HG02642 (cell line): ENCODE results near the gene C1orf226.
"Not testable (repeated sequence)": the region's sequence is repeated elsewhere in the genome, so short reads cannot be mapped to it uniquely, and the experiment has no call there.

Source experiments
- ATAC-seq: cut with Tn5 transposase; IDR thresholded peaks from one replicate; pipeline ENCODE4 v1.9.1; 2021; ENCODE audit warnings: mild to moderate bottlenecking; ENCODE audit not compliant: unreplicated experiment, poor library complexity

Gene C1orf226

DNA sequence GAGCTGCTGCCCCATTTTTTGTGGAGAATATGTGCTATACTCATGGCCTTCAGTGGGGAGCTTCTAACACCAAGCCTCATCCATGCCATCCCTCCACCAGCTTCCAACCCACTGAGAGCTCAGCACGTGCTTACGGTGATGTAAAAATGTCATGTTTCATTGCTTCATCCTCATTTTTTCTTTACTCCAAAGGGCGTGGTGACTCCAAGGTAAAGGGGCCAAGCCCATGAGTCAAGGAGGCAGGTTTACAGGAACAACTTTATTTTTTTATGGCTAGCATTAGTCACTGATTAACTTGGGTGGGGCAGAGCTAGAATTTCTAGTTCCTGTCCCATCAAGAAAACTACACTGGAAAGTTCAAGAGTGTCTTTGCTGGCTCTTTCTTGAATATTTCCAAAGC lies at the start of gene C1orf226:
Gene C1orf226 (plus strand): TSS at position 346 of the 400 bp plus-strand sequence. CDS start 174 bp downstream, outside the sequence.
- ATAC-seq: no peak

GRCh38 chr1:162333991-162334390 lies 47.5 kb upstream of the C1orf226 start:
- no peak for ATAC-seq

DNA sequence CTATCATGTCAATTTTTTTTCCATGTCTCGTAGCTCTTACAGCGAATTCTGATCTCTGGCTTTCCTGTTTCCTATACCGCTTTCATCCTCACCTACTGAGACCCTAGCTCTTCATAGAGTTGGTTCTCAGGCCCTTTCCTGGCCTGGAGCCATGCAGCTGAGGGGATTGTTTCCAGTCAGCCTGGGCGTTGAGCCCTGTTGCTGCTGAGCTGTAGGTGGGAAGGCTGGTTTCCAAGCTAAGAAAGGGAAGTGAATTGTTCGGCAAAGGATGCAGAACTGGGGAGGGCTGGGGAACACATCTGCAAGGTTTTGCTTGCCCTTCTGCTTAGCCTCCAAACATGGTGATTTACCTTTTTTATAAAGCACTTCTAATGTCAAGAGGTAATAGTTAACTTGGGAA lies 46.4 kb upstream of the C1orf226 start:
- no peak for ATAC-seq

GRCh38 chr1:162336621-162337285 lies 44.8 kb upstream of the C1orf226 start:
- ATAC-seq: no peak

DNA sequence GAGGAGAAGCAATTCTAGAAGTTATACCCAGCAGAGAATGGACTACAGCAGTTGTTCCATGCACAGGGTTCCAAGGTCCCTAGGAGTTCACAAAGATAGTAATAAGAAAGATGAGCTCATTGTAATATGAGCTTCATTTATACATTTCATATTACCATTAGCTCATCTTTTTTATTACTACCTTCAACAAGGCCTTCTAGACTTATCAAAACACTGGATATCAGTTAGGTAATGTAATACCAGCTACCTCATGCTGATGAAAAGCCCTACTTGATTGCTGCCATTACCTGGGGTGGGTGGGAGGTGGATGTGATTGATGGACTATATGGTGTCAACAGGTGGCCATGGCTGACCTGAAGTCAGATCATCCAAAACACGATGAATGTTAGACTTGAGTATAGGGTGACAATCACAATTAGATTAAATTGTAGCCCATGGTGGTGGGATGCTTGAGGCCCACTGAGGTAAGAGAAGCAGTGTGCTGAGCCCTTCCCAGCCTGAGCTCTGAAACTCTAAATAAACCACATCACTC lies 39.0 kb upstream of the C1orf226 start:
- ATAC-seq: no peak

DNA sequence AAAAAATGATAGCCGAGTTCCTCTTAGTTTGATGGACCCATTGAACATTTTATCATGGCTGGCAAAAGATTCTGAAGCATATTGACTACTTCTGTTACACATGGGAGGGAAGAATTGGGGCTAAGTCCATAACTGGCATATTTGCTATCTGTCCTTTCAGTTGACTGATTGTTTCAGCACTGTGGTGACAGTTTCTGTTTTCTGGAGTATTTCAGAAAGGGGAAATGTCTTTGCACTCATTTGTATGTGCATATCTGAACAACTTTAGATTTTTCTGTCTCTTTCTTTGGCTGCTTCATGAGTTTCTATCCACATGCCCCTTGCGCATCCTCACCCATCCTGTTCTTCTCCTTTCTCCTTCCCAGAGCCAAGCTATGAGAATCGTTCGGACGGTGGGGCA lies 38.1 kb upstream of the C1orf226 start:
- no peak for ATAC-seq

GRCh38 chr1:162347281-162347680 lies 34.2 kb upstream of the C1orf226 start:
- ATAC-seq: no peak

DNA sequence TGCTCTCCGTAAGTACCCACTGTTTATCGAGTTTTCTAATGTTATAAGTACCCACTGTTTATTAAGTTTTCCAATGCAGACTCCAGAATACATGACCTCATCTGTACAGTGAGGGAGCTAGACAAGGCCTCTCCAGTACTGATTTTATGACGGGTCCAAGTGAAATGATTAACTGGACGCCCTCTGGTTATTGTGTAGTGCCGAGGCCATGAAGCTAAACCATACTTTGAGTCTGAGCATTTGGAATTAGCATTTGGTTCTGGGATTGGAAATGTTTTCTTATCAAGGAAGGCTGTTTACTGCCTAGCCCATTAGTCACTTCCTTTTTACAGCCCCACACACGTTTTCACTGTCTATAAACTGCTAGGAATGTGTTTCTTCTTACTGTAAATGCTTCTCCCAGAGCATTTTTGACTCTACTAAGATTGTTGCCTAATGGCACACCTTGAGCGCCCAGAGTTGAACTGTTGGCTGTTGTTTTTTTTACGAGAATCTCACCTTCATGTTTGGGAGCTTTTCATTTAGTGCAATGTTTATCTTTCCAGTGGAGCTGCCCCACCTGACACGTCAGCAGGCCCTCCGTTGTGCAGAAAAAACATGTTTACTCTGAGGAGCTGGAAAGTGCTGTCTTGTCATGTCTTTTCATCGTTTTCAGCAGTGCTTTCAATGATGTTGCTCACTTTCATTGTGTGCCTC lies 31.7 kb upstream of the C1orf226 start:
- ATAC-seq: no peak

DNA sequence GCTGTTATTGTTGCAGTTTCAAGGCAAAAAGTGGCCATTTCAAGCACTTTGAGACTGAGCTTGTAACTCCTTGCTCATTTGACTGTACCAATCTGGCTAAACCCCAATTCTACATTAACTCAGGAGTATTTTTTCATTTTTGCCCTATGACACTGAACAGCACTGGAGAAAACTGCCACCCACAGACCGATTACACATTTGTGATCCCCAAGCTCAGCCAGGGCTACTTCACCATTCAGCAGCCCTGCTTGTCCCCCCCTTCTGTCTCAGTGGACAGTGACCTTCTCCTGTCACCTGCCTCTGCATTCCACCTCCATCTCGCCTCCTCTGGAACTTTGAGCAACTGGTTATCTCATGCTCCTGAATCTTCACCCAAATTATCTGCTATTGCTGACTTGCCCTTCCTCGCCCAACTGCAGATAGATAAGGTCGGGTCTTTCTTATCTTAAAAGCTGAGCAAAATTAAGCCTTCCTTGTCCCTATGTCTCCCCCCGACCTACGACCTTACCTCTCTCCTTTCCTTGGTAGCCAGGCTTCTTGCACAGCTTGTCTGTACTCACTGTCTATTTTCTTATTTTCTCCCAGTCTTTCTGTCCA lies 30.2 kb upstream of the C1orf226 start:
- no peak for ATAC-seq

- ATAC-seq: not testable (repeated sequence)
Measured at GRCh38 chr1:162351874-162352273, 29.7 kb upstream of the C1orf226 start.

- ATAC-seq: no peak
Measured at GRCh38 chr1:162353078-162353477, 28.4 kb upstream of the C1orf226 start.

DNA sequence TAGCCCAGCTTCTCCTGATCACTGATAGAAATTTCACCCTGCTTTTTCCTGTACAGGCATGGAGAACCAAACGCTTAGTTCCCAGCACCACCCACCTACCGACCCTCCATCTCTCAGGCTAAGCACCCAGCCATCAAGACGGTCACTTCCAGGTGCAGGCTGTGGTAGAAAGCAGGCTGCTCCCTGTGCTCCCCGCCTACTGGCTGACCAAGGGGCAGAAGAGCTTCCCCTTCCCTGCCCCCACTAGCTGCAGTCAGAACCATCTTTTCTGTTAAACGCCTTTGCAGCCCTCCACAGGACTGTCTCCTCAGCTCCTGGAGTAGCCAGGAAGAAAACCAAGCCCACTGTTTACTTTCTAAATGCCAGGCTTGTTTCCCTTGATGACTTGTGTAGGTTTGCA lies 27.8 kb upstream of the C1orf226 start:
- ATAC-seq: no peak

GRCh38 chr1:162357681-162358266 lies 23.8 kb upstream of the C1orf226 start:
- no peak for ATAC-seq

DNA sequence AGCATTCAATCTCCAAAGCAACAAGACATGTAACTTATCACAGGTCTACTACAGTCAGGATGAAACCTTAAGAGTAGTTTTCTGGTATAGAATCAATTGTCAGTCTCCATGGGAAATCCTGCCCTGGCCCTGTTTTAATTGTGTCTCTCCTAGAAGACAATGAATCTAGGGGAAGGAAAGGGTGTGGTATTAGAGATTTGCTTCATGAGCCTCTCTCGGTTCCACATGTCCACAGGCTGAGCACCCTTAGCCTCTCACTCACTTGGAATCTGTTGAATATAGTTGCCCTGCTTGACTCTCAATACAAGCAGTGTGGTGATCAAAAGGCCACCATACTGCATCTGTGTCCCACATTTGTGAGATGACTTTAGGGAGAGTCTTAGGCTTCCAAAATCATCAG lies 22.6 kb upstream of the C1orf226 start:
- no peak for ATAC-seq

GRCh38 chr1:162359523-162360236 lies 21.8 kb upstream of the C1orf226 start:
- ATAC-seq: no peak

- ATAC-seq: no peak
Measured at GRCh38 chr1:162360237-162360873, 21.2 kb upstream of the C1orf226 start.

DNA sequence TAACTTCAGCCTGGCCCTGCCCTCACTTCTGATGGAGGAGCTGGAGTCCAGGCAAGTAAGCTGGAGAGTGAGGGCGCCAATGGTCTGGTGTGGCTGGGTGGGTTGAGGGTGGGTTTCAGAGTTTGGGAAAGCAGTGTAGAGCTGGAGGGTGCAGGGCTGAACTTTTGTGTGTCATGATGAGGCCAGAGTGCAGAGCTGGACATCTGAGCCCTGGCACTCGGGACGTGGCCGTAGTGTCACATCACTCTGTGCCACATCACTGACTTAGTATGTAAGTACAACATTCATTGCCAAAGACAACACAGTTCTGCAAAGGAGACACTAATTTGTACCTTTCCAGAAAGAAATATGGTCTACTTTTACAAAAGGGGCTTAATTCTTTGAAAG lies 20.7 kb upstream of the C1orf226 start:
- ATAC-seq: no peak

DNA sequence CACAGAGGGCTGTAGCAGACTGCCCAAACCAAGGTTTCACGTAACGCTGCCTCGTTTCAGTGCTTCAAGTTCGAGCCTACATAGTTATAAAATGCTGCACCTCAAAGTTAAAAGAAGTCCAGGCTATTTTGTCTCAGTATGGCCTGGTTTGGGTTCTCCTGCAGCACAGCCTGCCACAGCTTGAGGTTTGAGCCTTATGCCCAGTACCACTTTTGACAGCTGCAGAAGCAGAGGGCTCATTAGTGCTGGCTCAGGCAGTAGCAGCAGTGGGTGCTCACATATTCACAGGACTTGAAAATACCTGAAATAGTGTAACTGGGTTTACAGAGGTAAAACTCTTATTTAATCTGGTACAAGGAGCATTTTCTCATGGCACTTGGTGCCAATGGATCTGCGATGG lies 20.2 kb upstream of the C1orf226 start:
- ATAC-seq: peak; percentile 24

- no peak for ATAC-seq
Measured at GRCh38 chr1:162363823-162364222, 17.7 kb upstream of the C1orf226 start.

DNA sequence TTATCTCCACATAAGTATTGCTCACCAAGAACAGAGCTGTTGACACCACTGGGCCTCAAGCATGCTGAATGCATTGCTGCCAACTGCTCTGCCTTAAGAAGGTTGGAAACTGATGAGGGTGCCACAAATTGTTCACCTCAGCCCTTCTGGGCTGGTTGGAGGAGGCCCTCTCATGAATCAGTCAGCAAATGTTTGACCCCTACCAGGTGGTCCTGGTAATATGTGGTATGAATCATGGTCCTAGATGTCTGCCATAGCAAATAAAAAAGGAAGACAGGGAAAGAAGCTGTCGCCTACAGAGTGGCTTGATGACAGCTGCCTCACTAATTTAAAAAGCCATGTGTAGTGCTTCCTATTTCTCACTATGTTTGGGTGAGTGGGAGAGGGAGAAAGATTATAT lies 17.0 kb upstream of the C1orf226 start:
- no peak for ATAC-seq
